Fibroblast of pulmonary artery (primary cell): ENCODE measurements around the gene RPS28.

Experiments used
- DNase-seq: peaks from one replicate; pipeline ENCODE4 v3.0.0-alpha.2; 2010; ENCODE audit warnings: low read depth
- H3K4me3 ChIP-seq: replicated peaks from 2 replicates; pipeline ENCODE4 v1.5.1; 2011; ENCODE audit warnings: low read depth, mild to moderate bottlenecking, control low read depth, low read length, moderate library complexity
- TF ChIP-seq, protein P1 (sequence below): IDR thresholded peaks from 2 replicates; pipeline ENCODE4 v1.5.1; 2011; ENCODE audit warnings: mild to moderate bottlenecking, control low read depth, low read length, inconsistent platforms; ENCODE audit errors: missing control alignments

Gene RPS28

DNA sequence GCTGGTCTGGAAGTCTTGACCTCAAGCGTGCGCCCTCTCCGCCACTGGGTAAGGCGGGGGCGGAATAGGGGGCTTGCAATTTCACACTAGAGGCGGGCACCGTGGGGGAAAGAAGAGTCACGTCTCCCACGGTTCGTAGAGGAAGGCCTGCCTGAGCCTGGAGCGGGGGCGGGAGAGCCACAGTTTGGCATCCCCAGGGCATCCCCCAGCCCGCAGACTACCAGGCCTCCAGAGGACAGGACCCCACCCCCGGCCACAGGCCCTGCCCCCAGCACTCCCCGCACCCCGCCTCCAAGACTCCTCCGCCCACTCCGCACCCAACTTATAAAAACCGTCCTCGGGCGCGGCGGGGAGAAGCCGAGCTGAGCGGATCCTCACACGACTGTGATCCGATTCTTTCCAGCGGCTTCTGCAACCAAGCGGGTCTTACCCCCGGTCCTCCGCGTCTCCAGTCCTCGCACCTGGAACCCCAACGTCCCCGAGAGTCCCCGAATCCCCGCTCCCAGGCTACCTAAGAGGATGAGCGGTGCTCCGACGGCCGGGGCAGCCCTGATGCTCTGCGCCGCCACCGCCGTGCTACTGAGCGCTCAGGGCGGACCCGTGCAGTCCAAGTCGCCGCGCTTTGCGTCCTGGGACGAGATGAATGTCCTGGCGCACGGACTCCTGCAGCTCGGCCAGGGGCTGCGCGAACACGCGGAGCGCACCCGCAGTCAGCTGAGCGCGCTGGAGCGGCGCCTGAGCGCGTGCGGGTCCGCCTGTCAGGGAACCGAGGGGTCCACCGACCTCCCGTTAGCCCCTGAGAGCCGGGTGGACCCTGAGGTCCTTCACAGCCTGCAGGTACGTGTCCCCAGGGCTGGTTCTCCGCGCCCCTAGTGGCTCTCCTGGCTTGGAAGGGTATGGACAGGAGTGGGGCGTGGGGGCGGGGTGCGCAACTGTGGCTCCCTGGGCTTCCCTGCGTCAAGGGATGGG, 42.8 kb downstream of the RPS28 start, which contains the start of gene ANGPTL4:
Gene ANGPTL4, plus strand, starts transcription at position 353 of the 969 bp plus-strand sequence. Its CDS starts 167 bp downstream, at position 520.
- TF ChIP-seq, protein P1, sequence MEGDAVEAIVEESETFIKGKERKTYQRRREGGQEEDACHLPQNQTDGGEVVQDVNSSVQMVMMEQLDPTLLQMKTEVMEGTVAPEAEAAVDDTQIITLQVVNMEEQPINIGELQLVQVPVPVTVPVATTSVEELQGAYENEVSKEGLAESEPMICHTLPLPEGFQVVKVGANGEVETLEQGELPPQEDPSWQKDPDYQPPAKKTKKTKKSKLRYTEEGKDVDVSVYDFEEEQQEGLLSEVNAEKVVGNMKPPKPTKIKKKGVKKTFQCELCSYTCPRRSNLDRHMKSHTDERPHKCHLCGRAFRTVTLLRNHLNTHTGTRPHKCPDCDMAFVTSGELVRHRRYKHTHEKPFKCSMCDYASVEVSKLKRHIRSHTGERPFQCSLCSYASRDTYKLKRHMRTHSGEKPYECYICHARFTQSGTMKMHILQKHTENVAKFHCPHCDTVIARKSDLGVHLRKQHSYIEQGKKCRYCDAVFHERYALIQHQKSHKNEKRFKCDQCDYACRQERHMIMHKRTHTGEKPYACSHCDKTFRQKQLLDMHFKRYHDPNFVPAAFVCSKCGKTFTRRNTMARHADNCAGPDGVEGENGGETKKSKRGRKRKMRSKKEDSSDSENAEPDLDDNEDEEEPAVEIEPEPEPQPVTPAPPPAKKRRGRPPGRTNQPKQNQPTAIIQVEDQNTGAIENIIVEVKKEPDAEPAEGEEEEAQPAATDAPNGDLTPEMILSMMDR = peak; percentile 28
- H3K4me3 ChIP-seq = peak within 1 kb of the TSS; percentile 80
- peak; percentile 88 for DNase-seq

DNA sequence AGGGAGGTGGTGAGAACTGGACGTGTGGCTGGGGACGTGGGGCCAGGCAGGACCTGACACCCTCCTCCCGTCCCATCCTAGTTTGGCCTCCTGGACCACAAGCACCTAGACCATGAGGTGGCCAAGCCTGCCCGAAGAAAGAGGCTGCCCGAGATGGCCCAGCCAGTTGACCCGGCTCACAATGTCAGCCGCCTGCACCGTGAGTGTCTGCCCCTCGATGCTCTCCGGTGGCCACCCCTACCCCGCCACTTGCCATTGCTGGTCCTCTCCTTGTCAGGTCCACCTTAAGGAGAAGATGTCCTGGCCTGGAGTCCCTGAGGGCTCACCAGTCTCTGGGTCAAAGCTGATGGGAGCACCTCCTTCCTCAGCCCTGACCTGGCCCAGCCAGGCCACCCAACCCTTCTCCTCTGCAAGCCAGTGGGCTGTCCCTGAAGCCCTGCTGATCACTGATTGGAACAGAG, 44.9 kb downstream of the RPS28 start:
- peak overlapping the region; percentile 30 for H3K4me3 ChIP-seq
- no peak for DNase-seq
- TF ChIP-seq, protein P1 = no peak

DNA sequence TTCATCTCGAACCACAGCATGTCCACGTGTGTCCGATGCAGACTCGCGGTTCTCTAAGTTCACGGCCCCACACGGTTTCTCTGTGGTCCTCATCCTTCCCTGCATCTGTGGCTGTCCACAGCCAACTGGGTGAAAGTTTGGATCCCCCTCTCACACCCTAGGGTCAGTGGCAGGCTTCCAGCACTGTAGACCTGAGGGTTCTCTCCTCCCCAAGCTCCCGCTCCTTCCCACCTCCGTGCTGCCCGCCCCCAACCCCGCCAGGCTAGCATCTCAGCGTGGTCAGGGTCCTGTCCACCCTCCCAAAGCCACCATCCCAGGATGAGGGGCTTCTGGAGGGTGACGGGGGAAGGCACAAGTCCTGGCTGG, 45.6 kb downstream of the RPS28 start:
- peak overlapping the region; percentile 30 for H3K4me3 ChIP-seq
- DNase-seq = peak; percentile 80
- TF ChIP-seq, protein P1 = no peak

DNA sequence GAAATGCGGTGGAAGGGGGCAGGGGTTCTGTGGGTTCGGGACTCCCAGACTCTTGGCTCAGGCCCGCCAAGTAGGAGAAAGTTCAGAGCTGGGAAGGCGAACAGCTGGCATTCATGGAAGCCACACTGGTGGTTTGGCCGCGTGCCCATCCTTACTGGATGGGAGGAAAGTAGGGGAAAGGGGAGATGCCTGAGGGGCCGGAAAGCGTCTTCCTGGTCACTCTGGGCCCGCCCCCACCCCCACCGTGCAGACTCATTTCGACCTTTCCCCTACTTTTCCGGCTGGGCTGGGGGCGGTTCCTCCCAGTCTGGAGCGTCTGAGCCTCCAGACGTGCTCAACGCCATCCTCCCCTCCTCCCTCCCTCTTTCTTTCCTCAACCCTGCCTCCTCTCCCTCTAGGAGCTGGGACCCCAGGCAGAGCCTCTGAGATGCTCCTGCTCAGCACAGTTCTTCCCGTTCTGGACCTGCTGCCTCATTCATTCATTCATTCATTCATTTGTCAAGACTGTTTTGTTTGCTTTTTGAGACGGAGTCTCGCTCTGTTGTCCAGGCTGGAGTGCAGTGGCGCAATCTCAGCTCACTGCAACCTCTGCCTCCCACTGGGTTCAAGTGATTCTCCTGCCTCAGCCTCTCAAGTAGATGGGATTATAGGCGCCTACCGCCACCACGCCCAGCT, 46.2 kb downstream of the RPS28 start:
- DNase-seq = peak; percentile 99
- TF ChIP-seq, protein P1 = no peak
- peak overlapping the region; percentile 30 for H3K4me3 ChIP-seq

DNA sequence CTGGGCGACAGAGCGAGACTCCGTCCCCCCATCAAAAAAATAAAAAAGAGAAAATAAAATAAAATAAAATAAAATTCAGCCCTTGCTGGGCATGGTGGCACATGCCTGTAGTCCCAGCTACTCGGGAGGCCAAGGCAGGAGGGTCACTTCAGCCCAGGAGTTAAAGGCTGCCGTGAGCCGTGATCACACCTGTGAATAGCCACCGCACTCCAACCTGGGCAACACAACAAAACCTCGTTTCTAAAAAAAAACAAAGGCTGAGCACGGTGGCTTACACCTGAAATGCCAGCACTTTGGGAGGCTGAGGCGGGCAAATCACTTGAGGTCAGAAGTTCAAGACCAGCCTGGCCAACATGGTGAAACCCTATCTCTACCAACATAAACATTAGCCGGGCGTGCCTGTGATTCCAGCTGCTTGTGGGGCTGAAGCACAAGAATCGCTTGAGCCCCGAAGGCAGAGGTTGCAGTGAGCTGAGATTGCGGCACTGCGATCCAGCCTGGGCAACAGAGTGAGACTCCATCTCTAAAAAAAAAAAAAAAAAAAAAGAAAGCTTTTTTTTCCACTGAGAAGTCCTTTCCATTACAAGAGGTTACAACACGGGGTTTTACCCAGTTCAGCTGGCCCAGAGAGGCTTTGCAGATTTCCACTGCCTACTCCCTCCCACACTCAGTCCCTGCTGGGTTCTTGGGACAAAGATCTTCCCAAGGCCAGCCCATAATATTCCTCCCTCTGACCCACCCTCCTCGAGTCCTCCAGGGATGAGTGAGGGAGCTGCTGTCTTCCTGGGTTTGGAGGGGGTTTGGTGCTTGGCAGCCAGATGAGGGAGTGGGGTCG, 49.1 kb downstream of the RPS28 start:
- no peak overlapping the region for H3K4me3 ChIP-seq
- TF ChIP-seq, protein P1 = no peak
- no peak for DNase-seq

DNA sequence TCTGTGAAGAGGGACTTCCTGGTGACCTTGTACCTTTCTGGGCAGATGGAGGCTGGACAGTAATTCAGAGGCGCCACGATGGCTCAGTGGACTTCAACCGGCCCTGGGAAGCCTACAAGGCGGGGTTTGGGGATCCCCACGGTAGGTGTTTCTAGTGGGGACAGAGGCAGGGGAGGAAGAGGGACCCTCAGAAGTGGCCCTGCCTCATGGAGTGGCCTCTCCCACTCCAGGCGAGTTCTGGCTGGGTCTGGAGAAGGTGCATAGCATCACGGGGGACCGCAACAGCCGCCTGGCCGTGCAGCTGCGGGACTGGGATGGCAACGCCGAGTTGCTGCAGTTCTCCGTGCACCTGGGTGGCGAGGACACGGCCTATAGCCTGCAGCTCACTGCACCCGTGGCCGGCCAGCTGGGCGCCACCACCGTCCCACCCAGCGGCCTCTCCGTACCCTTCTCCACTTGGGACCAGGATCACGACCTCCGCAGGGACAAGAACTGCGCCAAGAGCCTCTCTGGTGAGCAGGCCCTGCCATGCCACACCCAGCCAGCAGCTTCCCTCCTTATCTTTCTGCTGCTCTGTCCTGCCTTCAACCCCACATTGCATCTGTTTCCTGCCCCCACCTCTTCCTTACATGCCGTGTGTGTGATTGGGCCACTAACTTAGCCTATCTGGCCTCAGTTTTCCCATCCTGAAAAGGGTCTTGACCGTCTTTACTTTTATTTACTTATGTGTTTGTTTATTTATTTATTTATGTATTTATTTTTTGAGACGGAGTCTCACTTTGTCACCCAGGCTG, 49.9 kb downstream of the RPS28 start:
- DNase-seq = no peak
- TF ChIP-seq, protein P1 = no peak
- no peak overlapping the region for H3K4me3 ChIP-seq
